SK-N-SH (cell line): ENCODE data around the gene LDAH. TPM values are rescaled to one million over a fixed set of nuclear protein-coding genes. Genes with fewer than 3 reads are reported as not detected.

Experiments used
- CTCF ChIA-PET: fragments of 300-600, 350-600 bp; formaldehyde crosslinking; extraction: SDS; loops from one replicate; lab custom pipeline; 2021; lab: Yijun Ruan, JAX
- POLR2A ChIA-PET: fragments of 350-600 bp; sonication (Branson Sonifier 250); formaldehyde crosslinking; extraction: SDS; loops from one replicate; lab custom pipeline; 2020; ENCODE audit warnings: antibody characterized with exemption, inconsistent platforms; lab: Yijun Ruan, JAX
- DNase-seq: peaks from one replicate; pipeline ENCODE4 v3.0.0; 2012
- H2AFZ ChIP-seq: fragments of 200-600 bp; sonication (generic); 2 replicates; pipeline ENCODE4 v1.8.1; 2016; ENCODE audit warnings: antibody characterized with exemption, mild to moderate bottlenecking, low read depth
- H3F3A ChIP-seq: fragments of 200-600 bp; sonication (generic); replicated peaks from 2 replicates; pipeline ENCODE3; 2016; ENCODE audit warnings: antibody characterized with exemption, mild to moderate bottlenecking; ENCODE audit not compliant: insufficient read depth
- H3K27ac ChIP-seq, 2 experiments: fragments of 200-500 bp in 1 of 2; fragments of 200-600 bp in 1 of 2; sonication (Bioruptor generic) in 1 of 2; sonication (generic), shearing (Covaris generic) in 1 of 2; 2 replicates each; pipeline versions ENCODE4 v1.5.1 to v1.6.1; 2014 to 2016; ENCODE audit warnings: low read depth in 2 of 2, inconsistent platforms in 1 of 2, low read length in 1 of 2, mild to moderate bottlenecking in 1 of 2, mixed read lengths in 1 of 2
- H3K27me3 ChIP-seq: fragments of 200-600 bp; sonication (generic), shearing (Covaris generic); 2 replicates; pipeline ENCODE4 v1.6.1; 2016; ENCODE audit warnings: mixed run types; ENCODE audit not compliant: insufficient read depth
- H3K36me3 ChIP-seq, 2 experiments: fragments of 200-500 bp in 1 of 2; fragments of 200-600 bp in 1 of 2; sonication (Bioruptor generic) in 1 of 2; sonication (generic) in 1 of 2; replicated peaks in 1 of 2; 2 replicates each; pipeline versions ENCODE3 to v1.5.1; 2014 to 2016; ENCODE audit warnings: low read length in 1 of 2, mild to moderate bottlenecking in 1 of 2; ENCODE audit not compliant: insufficient read depth in 2 of 2, control insufficient read depth in 1 of 2
- H3K4me1 ChIP-seq, 2 experiments: fragments of 200-500 bp in 1 of 2; fragments of 200-600 bp in 1 of 2; sonication (Bioruptor generic) in 1 of 2; sonication (generic), shearing (Covaris generic) in 1 of 2; 2 replicates each; pipeline versions ENCODE4 v1.5.1 to v1.6.1; 2014 to 2016; ENCODE audit warnings: low read depth in 1 of 2, low read length in 1 of 2, mixed run types in 1 of 2; ENCODE audit not compliant: insufficient read depth in 2 of 2, control insufficient read depth in 1 of 2
- H3K4me2 ChIP-seq: fragments of 200-600 bp; sonication (generic), shearing (Covaris generic); 2 replicates; pipeline ENCODE4 v1.6.1; 2017; ENCODE audit warnings: mixed run types
- H3K4me3 ChIP-seq, 2 experiments: fragments of 200-500 bp in 1 of 2; fragments of 200-600 bp in 1 of 2; sonication (Bioruptor generic) in 1 of 2; sonication (generic), shearing (Covaris generic) in 1 of 2; 2 replicates each; pipeline versions ENCODE4 v1.5.1 to v1.8.1; 2014 to 2016; ENCODE audit warnings: low read depth in 2 of 2, inconsistent platforms in 1 of 2, low read length in 1 of 2, mild to moderate bottlenecking in 1 of 2, mixed read lengths in 1 of 2, moderate library complexity in 1 of 2
- H3K79me2 ChIP-seq: fragments of 200-600 bp; sonication (generic); 2 replicates; pipeline ENCODE4 v1.8.1; 2017; ENCODE audit warnings: mild to moderate bottlenecking; ENCODE audit not compliant: insufficient read depth
- H3K9ac ChIP-seq: fragments of 200-600 bp; sonication (generic); 2 replicates; pipeline ENCODE4 v1.6.1; 2017; ENCODE audit warnings: mixed run types
- H3K9me2 ChIP-seq: fragments of 200-600 bp; sonication (generic); 2 replicates; pipeline ENCODE4 v1.6.1; 2017; ENCODE audit warnings: mixed run types
- H3K9me3 ChIP-seq: fragments of 200-600 bp; sonication (generic); 2 replicates; pipeline ENCODE4 v1.6.1; 2017; ENCODE audit warnings: mixed run types, mild to moderate bottlenecking, moderate library complexity
- H4K20me1 ChIP-seq: fragments of 200-600 bp; sonication (generic); 2 replicates; pipeline ENCODE4 v1.6.1; 2017; ENCODE audit warnings: mild to moderate bottlenecking, mixed run types; ENCODE audit not compliant: insufficient read depth
- CTCF ChIP-seq: fragments of 200-600 bp; sonication (generic); IDR thresholded peaks from 2 replicates; pipeline ENCODE4 v1.6.1; 2017; ENCODE audit warnings: antibody characterized with exemption, mild to moderate bottlenecking, moderate library complexity
- EP300 ChIP-seq, 2 experiments: IDR thresholded peaks; 2 replicates each; pipeline versions ENCODE4 v1.4.0 to v1.6.1; 2012; ENCODE audit warnings: borderline replicate concordance in 1 of 2, low read depth in 1 of 2, low read length in 1 of 2
- FOSL2 ChIP-seq: IDR thresholded peaks from 2 replicates; pipeline ENCODE4 v1.4.0; 2012; ENCODE audit warnings: low read depth, mild to moderate bottlenecking, moderate library complexity, borderline replicate concordance
- JUND ChIP-seq: IDR thresholded peaks from 2 replicates; pipeline ENCODE4 v1.4.0; 2012
- MAX ChIP-seq: IDR thresholded peaks from 2 replicates; pipeline ENCODE4 v1.4.0; 2012; ENCODE audit warnings: low read depth
- MEF2A ChIP-seq: IDR thresholded peaks from 2 replicates; pipeline ENCODE4 v1.4.0; 2012; ENCODE audit warnings: low read depth, borderline replicate concordance
- NFIC ChIP-seq: IDR thresholded peaks from 2 replicates; pipeline ENCODE4 v1.4.0; 2012; ENCODE audit warnings: borderline replicate concordance
- PBX3 ChIP-seq: IDR thresholded peaks from 2 replicates; pipeline ENCODE4; 2012
- POLR2AphosphoS5 ChIP-seq: IDR thresholded peaks from 2 replicates; pipeline ENCODE4 v1.6.1; 2012; ENCODE audit warnings: low read depth, low read length
- REST ChIP-seq: IDR thresholded peaks from 2 replicates; pipeline ENCODE4 v1.6.1; 2012; ENCODE audit warnings: mild to moderate bottlenecking, low read depth, low read length, moderate library complexity
- USF2 ChIP-seq: fragments of 150-350 bp; IDR thresholded peaks from 2 replicates; pipeline ENCODE4 v1.6.1; 2017; ENCODE audit warnings: antibody characterized with exemption, low read length, low read depth, borderline replicate concordance
- WGBS: methylation state at CpG from one replicate; pipeline ENCODE4 v1.1.6; 2017; ENCODE audit warnings: low lambda C conversion rate; 5-methylcytosine and 5-hydroxymethylcytosine counted together
- polyA plus RNA-seq, 3 experiments: library from polyadenylated mRNA; depleted of rRNA; stranded (reverse); fragments of >200 nt; gene quantifications; 2 replicates each; pipeline ENCODE4 v1.2.3, GENCODE V29; 2012

The LDAH gene
- polyA plus RNA-seq, 1 of the 3 experiments (the other 2 are of a cell fraction), result 12.7 TPM

GRCh38 chr2:20674974-20675679 lies 147.8 kb downstream of the LDAH start:
- peak overlapping the region in 1 of 2 experiments; percentile 45; a peak in 1 of 4 replicates for H3K27ac ChIP-seq
- POLR2A ChIA-PET, result interaction anchor here (1.0 kb wide), 1 partner anchor 24 kb away, joined by 3 read pairs; the partner anchor contains the start of gene HS1BP3
- H3K9me2 ChIP-seq, result no peaks in the 10 kb centered on the region
- 62% methylated on average over 16 of the region's 16 CpGs for WGBS
- H3K36me3 ChIP-seq, result peaks cover 0 to 12% of the 10 kb centered on the region in 2 experiments
- no peaks in the 10 kb centered on the region for H3K9me3 ChIP-seq
- no peak overlapping the region for H3K9ac ChIP-seq
- no peaks in the 10 kb centered on the region for H4K20me1 ChIP-seq
- peak overlapping the region; percentile 41; the same call in 1 of the 2 replicates for H3K4me2 ChIP-seq
- peaks cover 5 to 12% of the 10 kb centered on the region in 2 experiments; a peak in 3 of 4 replicates for H3K4me1 ChIP-seq
- peaks cover 17% of the 10 kb centered on the region for H3K27me3 ChIP-seq
- no peak for DNase-seq
- no peaks in the 10 kb centered on the region for H3K79me2 ChIP-seq
- peaks cover 6% of the 10 kb centered on the region for H3F3A ChIP-seq
- peak overlapping the region; percentile 31; the same call in 1 of the 2 replicates for H2AFZ ChIP-seq
- CTCF ChIA-PET, result interaction anchor here (0.9 to 10.2 kb wide), 11 partner anchors 11 to 286 kb away, joined by 3 to 232 read pairs (median 4); partner anchors contain the start of genes GDF7, HS1BP3 and LDAH
- H3K4me3 ChIP-seq, result no peak overlapping the region
- TF ChIP-seq JUND, result peak; percentile 53; the same call in 1 of the 2 replicates
- 0 out of 2 replicates have a peak, but pooled peaks have one; percentile 25 for TF ChIP-seq POLR2AphosphoS5
- peak; percentile 80; the same call in 1 of the 2 replicates for TF ChIP-seq NFIC
- TF ChIP-seq MEF2A, result no peak
- 0 out of 2 replicates have a peak, but pooled peaks have one; percentile 55 for TF ChIP-seq MAX
- TF ChIP-seq USF2, result no peak
- TF ChIP-seq EP300 (IDR thresholded peaks at IDR 0.05; ENCODE audit: borderline replicate concordance in 1 of 2, low read depth in 1 of 2, low read length in 1 of 2), result no peak
- no peak for TF ChIP-seq REST
- peak; percentile 16; the same call in 1 of the 2 replicates for TF ChIP-seq CTCF
- TF ChIP-seq FOSL2, result peak; percentile 74; the same call in 1 of the 2 replicates
- TF ChIP-seq PBX3, result peak; percentile 45
